GM12892 (cell line): ENCODE measurements around the gene CH25H.
"Not testable (repeated sequence)": the region's sequence is repeated elsewhere in the genome, so short reads cannot be mapped to it uniquely, and the experiment has no call there.

ENCODE experiments used
- DNase-seq: peaks from one replicate; pipeline ENCODE4 v3.0.0; 2011; ENCODE audit not compliant: insufficient read length
- FAIRE-seq: peaks from 2 replicates; lab custom pipeline; 2011; peaks lifted over from hg19 to GRCh38; lab: Jason Lieb, UNC
- POLR2A ChIP-seq: IDR thresholded peaks from 2 replicates; pipeline ENCODE4 v1.6.1; 2011; ENCODE audit warnings: low read depth, low read length, control low read depth
- POLR2AphosphoS5 ChIP-seq: IDR thresholded peaks from 2 replicates; pipeline ENCODE4 v1.6.1; 2011; ENCODE audit warnings: low read depth, low read length, control low read depth
- TAF1 ChIP-seq: IDR thresholded peaks from 2 replicates; pipeline ENCODE4 v1.6.1; 2011; ENCODE audit warnings: low read depth, mild to moderate bottlenecking, control low read depth, low read length, borderline replicate concordance

Gene CH25H

DNA sequence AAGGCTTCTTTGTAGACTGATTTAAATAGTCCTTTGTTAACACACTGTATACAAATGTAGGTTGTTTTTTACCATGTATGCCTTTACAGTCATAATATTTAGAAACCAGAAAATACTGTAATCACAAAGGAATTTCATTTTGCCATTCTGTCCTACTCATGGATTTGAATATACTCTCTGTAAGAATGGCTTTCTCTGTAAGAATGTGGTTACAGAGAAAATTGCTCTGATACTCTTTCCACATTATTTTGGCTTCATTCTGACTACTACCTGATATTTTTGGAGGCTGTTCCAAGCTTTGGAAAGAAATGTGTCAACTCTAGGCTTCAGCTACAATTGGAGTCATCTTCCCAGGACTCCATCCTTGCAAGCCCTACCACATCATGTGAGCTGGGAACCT is 23.5 kb downstream of the CH25H start:
- TF ChIP-seq POLR2A (no peak), TAF1 (no peak), POLR2AphosphoS5 (no peak)

DNA sequence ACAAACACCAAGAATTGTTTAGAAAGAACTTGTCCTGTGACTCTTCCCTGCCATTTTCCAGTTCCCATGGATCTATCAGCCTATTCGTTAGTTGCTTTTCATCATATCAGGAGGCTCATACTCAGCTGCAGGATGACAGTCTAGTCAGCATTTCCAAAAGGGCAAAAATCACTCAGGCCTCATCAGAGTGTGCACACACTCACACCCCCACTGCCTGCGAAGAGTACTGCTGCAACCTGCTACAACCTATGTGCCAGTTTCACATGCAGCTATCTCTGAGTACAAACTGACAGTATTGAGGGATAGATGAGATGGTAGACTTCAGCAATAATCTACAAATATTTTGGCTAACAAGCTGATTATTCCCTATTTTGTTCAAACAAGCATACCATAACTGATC is 24.2 kb downstream of the CH25H start:
- peak; percentile 72 for FAIRE-seq
- DNase-seq = no peak
- TF ChIP-seq TAF1 (no peak), POLR2A (no peak), POLR2AphosphoS5 (no peak)

More for the DNA sequence above, 23.5 kb downstream of the CH25H start:
- no peak for DNase-seq
- no peak for FAIRE-seq

DNA sequence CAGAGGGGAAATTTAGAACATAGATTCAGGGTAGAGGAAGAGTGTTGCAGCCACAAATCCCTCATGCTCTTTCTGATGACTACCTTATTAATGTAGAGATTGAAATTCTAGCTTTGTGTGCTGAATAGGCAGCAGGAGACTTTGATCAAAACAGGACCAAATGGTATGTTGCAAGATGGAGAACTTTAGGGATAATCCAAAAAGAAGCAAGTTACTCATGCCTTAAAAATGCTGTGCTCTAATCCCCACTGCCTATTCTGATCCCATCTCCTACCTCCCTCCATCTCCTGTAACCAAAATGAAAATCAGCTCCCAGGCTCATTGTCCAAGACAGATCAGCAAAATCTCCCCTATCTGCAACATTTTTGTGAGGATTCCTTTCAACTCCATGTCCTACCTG is 31.3 kb downstream of the CH25H start:
- TF ChIP-seq POLR2A (no peak), POLR2AphosphoS5 (no peak), TAF1 (no peak)
- DNase-seq = no peak

DNA sequence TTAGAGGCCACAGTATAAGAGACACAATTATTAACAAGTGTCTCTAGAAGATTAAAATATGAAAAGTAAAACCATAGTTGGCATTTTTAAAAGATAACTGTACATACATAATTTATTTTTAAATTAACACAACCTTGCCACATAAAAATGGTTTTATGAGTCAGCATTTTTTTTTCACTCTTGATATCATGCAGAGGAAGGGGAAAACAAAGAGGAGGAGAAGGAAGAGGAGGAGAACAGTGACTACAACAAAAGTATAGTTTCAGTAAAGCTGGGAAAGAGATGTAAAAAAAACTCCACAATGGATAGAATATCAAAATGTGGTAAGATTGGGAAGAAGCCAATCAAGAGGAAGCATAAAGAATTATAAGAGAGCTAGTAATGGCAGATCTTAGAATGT is 34.0 kb downstream of the CH25H start:
- no peak for FAIRE-seq
- TF ChIP-seq POLR2AphosphoS5 = no peak
- no peak for TF ChIP-seq POLR2A
- no peak for TF ChIP-seq TAF1
- DNase-seq = no peak

More for the DNA sequence above, 31.3 kb downstream of the CH25H start:
- peak; percentile 17 for FAIRE-seq

DNA sequence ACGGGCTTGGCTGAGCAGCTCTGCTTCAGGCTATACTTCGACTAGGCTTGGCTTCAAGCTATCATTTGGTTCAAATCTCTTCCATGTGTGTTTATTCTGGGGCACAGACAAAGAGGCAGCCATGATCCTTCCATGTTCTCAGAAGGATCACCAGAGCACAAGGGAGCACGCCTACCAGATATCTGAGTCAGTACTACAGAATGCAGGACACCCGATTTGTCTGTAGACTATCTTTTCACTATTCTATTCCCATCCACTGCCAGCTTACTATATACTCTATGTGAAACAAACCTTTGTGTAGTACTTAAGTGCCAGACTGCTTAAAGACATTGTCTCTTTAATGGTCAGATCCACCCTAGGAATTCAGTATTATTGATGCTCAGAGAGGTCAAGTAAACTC is 35.1 kb downstream of the CH25H start:
- DNase-seq (no peak), FAIRE-seq (no peak)
- TF ChIP-seq POLR2A = no peak
- TF ChIP-seq POLR2AphosphoS5 = no peak
- TF ChIP-seq TAF1 = no peak

DNA sequence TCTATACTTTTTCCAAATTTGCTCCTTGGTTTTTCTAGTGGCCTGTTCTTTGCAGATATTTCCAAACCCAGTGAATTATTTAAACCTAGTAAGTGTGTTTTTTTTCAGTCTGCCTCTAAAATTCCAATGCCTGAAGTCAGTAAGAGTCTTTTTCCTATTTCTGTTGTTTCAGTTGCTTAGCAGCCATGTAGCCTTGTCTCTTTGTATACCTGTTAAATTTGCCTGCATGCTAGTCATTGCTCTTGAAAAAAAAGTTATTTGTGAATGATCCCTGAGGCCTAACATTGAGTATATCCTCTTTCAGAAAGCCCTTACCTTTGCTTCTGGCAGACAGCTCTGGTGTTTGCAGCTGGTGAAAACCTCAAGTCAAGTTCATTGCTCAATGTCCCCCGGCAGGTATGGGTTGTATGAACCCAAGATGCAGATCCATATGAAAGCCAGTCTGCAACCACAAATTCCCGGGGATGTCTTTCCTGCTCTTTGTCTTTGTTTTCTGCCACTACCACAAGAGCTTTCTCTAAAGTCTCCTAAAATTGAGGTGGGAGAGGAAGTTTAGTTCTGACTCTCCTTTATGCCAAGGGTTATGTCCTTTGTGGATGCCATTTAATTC is 35.7 kb downstream of the CH25H start:
- DNase-seq (no peak), FAIRE-seq (no peak)
- no peak for TF ChIP-seq POLR2AphosphoS5
- TF ChIP-seq TAF1 = no peak
- TF ChIP-seq POLR2A = no peak

DNA sequence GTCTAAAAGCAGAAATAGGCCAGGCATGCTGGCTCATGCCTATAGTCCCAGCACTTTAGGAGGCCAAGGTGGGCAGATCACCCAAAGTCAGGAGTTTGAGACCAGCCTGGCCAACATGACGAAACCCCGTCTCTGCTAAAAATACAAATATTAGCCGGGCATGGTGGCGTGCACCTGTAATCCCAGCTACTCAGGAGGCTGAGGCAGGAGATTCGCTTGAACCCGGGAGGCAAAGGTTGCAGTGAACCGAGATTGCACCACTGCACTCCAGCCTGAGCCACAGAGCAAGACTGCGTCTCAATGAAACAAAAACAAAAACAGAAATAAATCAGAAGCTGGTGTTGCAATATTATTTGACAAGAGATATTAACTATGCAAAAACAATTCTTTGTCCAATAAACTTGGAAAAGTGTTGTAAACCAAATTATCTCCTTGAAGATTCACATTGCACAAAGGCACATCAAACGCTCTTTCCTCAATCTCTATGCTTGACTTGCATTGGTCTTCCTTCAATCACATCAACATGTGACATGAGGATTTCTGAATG is 38.7 kb downstream of the CH25H start:
- not testable (repeated sequence) for FAIRE-seq, DNase-seq

DNA sequence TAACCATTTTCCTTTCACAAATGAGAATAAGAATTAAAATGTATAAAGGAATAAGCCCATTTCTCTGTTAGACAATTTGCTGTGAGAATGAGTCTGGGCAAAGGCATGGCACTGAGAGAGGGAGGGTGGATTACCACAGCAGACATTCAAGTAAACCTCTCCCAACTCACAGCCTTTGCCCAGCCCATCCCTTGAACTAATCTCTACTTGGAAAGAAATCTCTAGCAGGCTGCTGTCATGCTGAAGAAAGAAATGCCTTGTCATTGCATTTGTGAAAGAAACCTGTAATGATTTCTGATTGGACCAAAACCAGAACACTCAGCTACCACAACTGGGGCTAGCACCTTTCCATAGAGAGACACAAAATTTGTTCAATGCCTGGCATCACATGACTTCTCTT is 39.2 kb downstream of the CH25H start:
- TF ChIP-seq TAF1 (no peak), POLR2A (no peak), POLR2AphosphoS5 (no peak)
- no peak for DNase-seq
- no peak for FAIRE-seq

DNA sequence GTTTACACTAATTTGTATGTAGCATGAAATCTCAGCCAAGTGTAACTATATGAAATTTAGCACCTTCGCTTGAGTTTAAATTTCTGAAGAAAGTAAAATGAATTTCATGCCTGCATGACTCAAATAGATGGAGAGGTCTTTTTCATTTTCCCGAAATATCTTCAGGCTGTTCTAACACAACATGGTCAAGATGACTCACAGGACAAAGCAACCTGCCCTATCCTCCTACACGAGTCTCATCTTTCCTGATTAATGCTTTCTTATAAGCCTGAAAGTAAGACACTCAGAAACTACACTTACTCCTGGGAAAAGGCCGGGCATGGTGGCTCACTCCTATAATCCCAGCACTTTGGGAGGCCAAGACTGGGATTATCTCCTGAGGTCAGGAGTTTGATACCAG is 41.2 kb downstream of the CH25H start:
- FAIRE-seq (peak; percentile 24), DNase-seq (no peak)
- TF ChIP-seq POLR2AphosphoS5 = no peak
- TF ChIP-seq POLR2A = no peak
- no peak for TF ChIP-seq TAF1

DNA sequence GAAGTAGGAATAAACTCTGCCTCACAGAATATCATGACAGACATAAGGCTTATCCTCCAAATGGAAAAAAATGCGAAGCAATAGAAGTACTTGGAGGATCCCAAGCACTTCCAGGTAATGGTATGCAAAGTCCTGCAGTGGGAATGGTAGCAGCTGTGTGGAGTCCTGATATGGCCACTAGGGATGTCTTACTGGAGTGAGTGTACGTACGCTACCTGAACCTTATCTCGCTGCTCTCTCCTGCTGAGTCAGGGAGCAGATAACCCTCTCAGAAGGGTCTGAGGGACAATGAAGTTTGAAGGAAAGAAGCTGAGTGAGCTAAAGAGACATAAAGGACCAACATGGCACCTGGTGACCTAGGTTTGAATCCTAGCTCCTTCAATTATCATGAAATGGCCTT is 42.2 kb downstream of the CH25H start:
- TF ChIP-seq TAF1 (no peak), POLR2AphosphoS5 (no peak), POLR2A (no peak)
- FAIRE-seq = no peak
- DNase-seq = no peak

DNA sequence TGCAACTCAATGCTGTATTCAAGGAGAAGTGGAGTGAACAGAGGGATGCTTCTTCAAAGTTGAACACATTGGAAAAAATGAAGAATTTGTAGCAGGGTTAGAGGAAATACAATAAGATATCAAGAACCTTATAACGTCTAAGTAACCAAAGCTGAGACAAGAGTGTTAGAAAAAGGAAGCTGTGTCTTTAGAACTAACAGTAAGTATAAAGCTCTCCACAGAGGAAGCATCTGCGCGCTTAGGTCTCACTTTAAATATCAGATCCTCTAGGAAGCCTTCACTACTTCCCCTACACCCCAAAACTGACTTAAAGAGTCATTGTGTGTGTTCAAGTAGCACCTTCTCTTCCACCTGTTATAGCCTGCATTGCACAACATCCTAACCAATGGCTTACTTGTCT is 43.0 kb downstream of the CH25H start:
- FAIRE-seq (no peak), DNase-seq (no peak)
- TF ChIP-seq POLR2A (no peak), POLR2AphosphoS5 (no peak), TAF1 (no peak)

DNA sequence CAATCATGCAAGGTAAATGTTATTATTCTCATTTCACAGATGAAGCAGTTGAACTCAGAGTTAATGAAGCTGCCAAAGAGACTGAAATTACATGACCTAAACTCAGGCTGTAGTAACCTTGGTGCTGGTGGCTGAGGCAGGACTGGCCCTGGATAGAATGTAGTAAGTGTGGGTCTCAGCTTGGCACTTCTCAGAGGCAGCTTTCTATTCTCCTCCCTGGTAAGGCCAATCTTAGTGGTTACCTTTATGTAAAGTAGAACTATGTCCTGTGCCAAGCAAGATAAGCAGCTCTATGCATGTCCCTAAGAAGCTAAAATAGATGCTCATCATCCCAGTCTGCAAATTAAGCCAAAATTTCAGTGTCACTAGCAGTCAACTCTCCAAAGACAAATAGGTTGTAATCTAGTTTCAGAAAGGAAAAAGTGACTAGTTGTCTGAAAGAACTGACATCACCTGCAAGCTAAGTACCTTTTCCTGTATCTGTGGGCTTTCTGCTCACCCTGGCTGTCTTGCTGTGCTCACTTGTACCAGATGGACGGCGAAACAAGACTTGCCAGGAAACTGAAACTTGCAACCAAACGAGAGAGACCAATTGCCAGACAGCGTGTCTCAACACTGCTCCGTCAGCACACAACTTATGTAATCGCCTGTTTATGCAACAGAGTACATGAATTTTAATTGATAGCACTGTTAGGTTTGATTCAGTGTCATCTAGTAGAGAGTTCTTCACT is 43.7 kb downstream of the CH25H start:
- TF ChIP-seq POLR2AphosphoS5 (no peak), POLR2A (no peak)
- FAIRE-seq = peak; percentile 98
- DNase-seq = peak; percentile 27

DNA sequence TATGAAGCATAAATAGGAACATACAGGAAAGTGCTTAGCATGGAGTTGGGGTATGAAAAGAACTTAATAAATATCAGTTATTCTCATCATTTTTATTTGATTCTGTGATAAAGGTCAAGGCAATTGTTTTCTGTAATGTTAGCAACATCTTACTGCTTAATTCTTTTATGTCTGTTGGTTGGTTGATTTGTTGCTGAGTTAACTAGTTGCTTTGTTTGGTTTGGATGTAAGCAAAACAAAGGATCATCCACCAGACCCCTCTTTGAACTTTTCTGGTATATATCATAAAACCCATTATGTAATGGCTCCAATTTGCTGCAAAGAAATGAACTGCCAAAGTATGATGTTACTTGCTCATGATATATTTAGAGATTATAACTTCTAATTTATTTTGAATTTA is 44.5 kb downstream of the CH25H start:
- no peak for FAIRE-seq
- TF ChIP-seq TAF1 (no peak), POLR2AphosphoS5 (no peak), POLR2A (no peak)

DNA sequence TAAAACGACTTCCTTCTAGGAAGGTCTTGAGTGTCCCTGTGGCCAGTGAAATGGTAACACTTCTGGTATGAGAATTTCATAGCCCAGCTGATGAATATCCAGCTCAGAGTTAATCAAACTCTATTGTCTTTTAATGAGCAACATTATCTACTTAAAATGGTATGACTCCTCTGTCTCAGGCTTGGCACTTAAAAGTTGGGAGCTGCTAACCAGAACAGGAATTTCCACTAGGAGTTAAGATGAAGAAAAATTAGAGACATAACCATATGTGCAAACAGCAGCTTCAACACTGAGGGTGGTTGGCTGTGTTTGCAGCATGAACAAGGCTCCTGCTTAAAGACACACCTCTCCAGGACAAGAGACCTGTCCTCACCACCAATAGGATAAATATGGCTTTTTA is 46.8 kb downstream of the CH25H start:
- FAIRE-seq (no peak), DNase-seq (no peak)
- TF ChIP-seq POLR2AphosphoS5 = no peak
- no peak for TF ChIP-seq POLR2A
- no peak for TF ChIP-seq TAF1

More for the DNA sequence above, 44.5 kb downstream of the CH25H start:
- no peak for DNase-seq
